Upper lobe of left lung (tissue), 4 donors: ENCODE measurements around the gene IFITM5.

Experiments used
- CTCF ChIP-seq, 6 experiments: fragments of 450-650 bp in 4 of 6; fragments of 200-600 bp in 2 of 6; sonication (generic) in 2 of 6; IDR thresholded peaks; one replicate each; pipeline ENCODE4 v1.5.1; 2016 to 2019; ENCODE audit warnings: antibody characterized with exemption in 6 of 6
- POLR2A ChIP-seq, 4 donors: fragments of 450-650 bp; IDR thresholded peaks; one replicate each; pipeline ENCODE4 v1.5.1; 2016 to 2017; ENCODE audit warnings: antibody characterized with exemption in 4 of 4, mild to moderate bottlenecking in 2 of 4

- no peak for TF ChIP-seq CTCF (IDR thresholded peaks at IDR 0.05)
- TF ChIP-seq POLR2A (IDR thresholded peaks at IDR 0.05) = no peak
These were observed 35.1 kb upstream of the IFITM5 start for GRCh38 chr11:334264-334994.
